Measurements from ENCODE around the gene CDH12.

Gene CDH12

DNA sequence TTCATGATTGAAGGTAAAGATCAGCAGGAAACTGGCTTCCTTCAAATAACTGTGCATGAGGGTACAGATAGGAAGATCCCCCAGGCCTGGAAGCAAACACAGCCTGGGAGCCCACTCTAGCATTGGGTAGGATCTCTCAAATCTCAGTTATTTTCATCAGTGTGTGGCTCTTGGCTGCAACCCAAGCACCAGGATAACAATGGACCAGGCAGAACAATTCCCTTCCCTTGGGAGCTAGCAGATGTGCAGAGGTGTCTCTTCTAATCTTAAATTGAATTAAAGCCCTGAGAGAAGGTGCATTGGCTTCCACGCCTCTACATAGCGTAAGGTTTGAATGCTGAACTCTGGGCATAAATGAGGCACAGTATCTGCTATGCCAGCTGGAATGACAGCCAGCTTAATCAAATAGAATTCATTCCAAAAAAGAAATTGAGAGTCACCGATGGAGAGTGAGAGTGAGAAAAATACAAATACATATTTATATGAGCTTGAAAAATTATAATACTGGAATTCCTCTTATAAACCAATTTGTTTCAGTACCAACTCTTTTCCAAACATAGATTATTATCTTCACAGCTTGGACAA is 957.3 kb downstream of the CDH12 start:
- DNase-seq (ENCODE audit: insufficient read length, low spot score) (no peak), FAIRE-seq (no peak)
- TF ChIP-seq POLR2A (IDR thresholded peaks at IDR 0.05; ENCODE audit: low read depth, low read length), result no peak

- no peak for DNase-seq (ENCODE audit: insufficient read length, low spot score)
- TF ChIP-seq POLR2A (IDR thresholded peaks at IDR 0.05; ENCODE audit: low read depth, low read length), result no peak
- FAIRE-seq, result no peak
These were observed 960.0 kb downstream of the CDH12 start for GRCh38 chr5:21893161-21893560.

DNA sequence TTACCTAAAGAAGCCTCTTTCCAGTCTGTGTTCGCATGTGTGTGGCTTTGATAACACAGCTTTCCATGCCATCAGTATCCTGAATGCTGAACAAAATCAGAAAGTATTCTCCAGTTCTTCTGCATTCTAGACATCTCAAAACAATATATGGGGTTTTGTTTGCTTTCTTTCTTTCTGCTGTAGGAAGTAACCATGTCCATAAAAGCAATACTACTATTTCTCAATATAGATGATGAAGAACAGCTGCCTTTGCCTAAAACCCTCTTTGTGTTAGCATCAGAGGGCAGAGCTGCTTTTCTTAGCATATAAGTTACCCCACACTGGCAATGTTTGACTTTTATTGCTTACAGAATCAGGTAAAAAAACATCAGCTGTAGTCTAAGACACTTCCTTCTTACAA is 963.6 kb downstream of the CDH12 start:
- DNase-seq (ENCODE audit: insufficient read length, low spot score), result no peak
- TF ChIP-seq POLR2A (IDR thresholded peaks at IDR 0.05; ENCODE audit: low read depth, low read length), result no peak
- no peak for FAIRE-seq

DNA sequence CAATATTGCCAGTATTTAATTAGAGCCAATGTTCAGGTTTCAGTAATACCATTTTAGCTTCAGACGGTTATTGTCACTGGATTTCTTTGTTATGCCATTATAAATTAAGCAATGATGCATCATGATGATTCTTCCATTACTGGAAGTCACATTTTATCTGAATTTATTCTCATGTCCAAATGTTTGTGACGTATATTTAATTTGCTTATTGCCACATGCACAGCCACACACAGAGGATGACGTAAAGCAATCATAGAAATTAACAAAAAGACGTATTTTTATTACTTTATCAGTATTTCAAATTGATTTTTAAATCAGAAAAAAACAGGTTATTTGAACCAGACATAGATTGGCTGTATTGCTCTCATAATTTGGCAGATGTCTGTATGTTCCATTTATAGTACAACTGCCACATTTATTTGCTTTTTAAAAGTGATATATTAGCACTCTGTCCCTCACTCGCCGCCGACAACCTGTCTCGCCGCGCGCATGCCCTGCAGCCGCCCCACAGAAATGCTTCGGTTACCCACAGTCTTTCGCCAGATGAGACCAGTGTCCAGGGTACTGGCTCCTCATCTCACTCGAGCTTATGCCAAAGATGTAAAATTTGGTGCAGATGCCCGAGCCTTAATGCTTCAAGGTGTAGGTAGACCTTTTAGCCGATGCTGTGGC is 970.9 kb downstream of the CDH12 start:
- no peak for TF ChIP-seq POLR2A (IDR thresholded peaks at IDR 0.05; ENCODE audit: low read depth, low read length)
- DNase-seq (ENCODE audit: insufficient read length, low spot score) (no peak), FAIRE-seq (no peak)

- FAIRE-seq (no peak), DNase-seq (ENCODE audit: insufficient read length, low spot score) (no peak)
- TF ChIP-seq POLR2A (IDR thresholded peaks at IDR 0.05; ENCODE audit: low read depth, low read length), result no peak
These were observed 973.0 kb downstream of the CDH12 start for GRCh38 chr5:21880164-21880563.

DNA sequence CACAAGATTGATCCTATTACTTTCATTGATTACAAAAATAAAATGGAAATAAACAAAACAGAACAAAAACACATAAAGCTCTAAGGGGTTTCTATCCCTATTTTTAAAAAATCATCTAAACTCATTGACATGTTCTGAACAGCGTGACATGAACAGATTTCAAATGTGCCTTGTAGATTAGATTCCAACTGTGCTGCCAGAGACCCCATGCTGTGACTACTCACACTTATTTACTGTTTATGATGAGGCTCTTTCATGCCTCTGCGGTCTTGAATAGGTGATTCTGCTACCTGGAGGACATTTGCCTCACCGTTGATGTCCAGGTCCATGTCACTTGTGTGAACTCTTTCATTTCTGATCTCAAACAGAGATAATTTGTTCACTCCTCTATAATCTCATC is 990.2 kb downstream of the CDH12 start:
- TF ChIP-seq POLR2A (IDR thresholded peaks at IDR 0.05; ENCODE audit: low read depth, low read length), result no peak
- FAIRE-seq, result no peak
- no peak for DNase-seq (ENCODE audit: insufficient read length, low spot score)

DNA sequence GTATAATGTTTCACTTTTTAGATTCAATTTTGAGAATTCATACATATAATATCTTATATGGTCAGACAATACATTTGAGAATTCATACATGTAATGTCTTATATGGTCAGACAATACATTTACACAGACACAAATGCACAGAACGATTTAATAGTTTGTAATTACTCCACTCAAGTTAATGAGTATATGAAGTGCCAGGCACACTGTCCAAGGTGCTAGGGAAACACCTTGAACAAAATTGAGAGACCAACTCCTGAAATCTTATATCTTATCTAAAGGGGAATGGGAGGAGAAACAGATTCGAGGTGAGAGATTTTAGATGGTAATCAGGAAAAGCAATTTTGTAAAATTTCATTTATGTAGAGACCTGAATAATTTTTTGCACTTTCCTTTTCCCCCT is 994.7 kb downstream of the CDH12 start:
- FAIRE-seq, result no peak
- DNase-seq (ENCODE audit: insufficient read length, low spot score), result no peak

GRCh38 chr5:21856987-21857386 is 996.2 kb downstream of the CDH12 start:
- no peak for DNase-seq (ENCODE audit: insufficient read length, low spot score)
- no peak for FAIRE-seq

More for the DNA sequence above, 994.7 kb downstream of the CDH12 start:
- TF ChIP-seq POLR2A (IDR thresholded peaks at IDR 0.05; ENCODE audit: low read depth, low read length), result no peak

GRCh38 chr5:21847300-21847699 is 1005.8 kb downstream of the CDH12 start:
- DNase-seq (ENCODE audit: insufficient read length, low spot score), result no peak
- no peak for FAIRE-seq
- no peak for TF ChIP-seq POLR2A (IDR thresholded peaks at IDR 0.05; ENCODE audit: low read depth, low read length)

More at GRCh38 chr5:21856987-21857386, 996.2 kb downstream of the CDH12 start:
- TF ChIP-seq POLR2A (IDR thresholded peaks at IDR 0.05; ENCODE audit: low read depth, low read length), result no peak

- no peak for FAIRE-seq
- TF ChIP-seq POLR2A (IDR thresholded peaks at IDR 0.05; ENCODE audit: low read depth, low read length), result no peak
- no peak for DNase-seq (ENCODE audit: insufficient read length, low spot score)
These were observed 1008.2 kb downstream of the CDH12 start for GRCh38 chr5:21844960-21845359.

GRCh38 chr5:21834863-21835262 is 1018.3 kb downstream of the CDH12 start:
- no peak for DNase-seq (ENCODE audit: insufficient read length, low spot score)
- no peak for FAIRE-seq
- no peak for TF ChIP-seq POLR2A (IDR thresholded peaks at IDR 0.05; ENCODE audit: low read depth, low read length)

DNA sequence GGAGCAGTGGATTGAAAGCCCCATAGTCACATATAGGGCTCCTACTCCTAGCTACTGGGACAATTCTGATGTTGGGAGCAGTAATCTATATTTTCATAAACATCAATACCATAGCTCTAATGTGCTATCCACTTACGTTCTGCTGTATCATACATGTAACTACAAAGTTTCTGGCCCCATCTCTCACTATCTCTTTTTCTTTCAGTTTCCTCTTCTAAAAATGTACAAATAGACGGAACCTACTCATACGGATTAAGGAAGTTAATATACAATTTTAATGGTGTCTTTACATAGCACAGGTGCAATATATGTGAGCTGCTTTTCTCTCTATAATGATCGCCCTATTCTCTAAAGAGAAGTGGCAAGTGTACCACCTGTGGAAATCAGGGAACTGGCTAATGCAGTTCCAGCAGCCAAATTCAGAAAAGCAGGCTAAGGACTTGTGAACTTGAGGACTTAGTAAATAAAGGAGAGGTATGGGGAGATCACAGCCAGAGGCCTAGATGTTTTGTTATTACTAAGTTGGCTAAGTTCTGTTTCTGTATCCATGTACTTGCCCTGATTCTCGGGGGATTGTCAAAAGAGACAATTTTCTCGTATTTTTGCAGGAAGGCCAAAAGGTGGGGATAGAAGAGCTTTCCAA is 1021.9 kb downstream of the CDH12 start:
- no peak for DNase-seq (ENCODE audit: insufficient read length, low spot score)
- FAIRE-seq, result no peak
- TF ChIP-seq POLR2A (IDR thresholded peaks at IDR 0.05; ENCODE audit: low read depth, low read length), result no peak

- no peak for DNase-seq (ENCODE audit: insufficient read length, low spot score)
These were observed 1026.3 kb downstream of the CDH12 start for GRCh38 chr5:21826884-21827283.

GRCh38 chr5:21823588-21823987 is 1029.6 kb downstream of the CDH12 start:
- DNase-seq (ENCODE audit: insufficient read length, low spot score) (no peak), FAIRE-seq (peak; percentile 30)
- TF ChIP-seq POLR2A (IDR thresholded peaks at IDR 0.05; ENCODE audit: low read depth, low read length), result no peak

More at GRCh38 chr5:21826884-21827283, 1026.3 kb downstream of the CDH12 start:
- peak; percentile 11 for FAIRE-seq
- no peak for TF ChIP-seq POLR2A (IDR thresholded peaks at IDR 0.05; ENCODE audit: low read depth, low read length)

DNA sequence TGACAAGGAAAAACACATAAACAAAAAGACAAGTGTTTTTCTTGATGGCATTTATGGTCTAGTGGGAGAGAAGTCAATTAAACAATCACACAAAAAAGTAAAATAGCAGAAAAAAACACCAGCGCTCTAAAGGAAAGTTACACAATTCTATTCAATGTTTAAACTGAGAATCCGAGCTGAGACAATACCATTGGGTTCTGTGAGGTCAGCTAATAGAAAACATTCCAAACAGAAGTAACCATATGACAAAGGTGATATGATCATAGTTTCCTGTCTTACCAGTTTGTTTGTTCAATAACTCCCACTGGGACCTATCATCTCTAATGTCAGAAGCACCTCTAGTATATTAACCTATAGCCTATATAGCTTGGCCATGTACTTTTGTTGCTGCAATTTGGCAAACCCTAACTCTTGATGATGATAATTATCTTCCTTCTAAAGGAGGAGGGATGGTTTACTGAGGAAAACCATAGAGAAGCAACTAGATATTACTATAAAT is 1030.0 kb downstream of the CDH12 start:
- FAIRE-seq (peak; percentile 23), DNase-seq (ENCODE audit: insufficient read length, low spot score) (no peak)
- no peak for TF ChIP-seq POLR2A (IDR thresholded peaks at IDR 0.05; ENCODE audit: low read depth, low read length)

Data from H54 (cell line).